Caco-2 (cell line): ENCODE data around the gene ENOX1. TPM values are rescaled to one million over a fixed set of nuclear protein-coding genes. Genes with fewer than 3 reads are reported as not detected.

Experiments
- BruUV-seq: library from RNA; stranded (reverse); fragments of 400-500 nt; replicated peaks from 2 replicates; lab custom pipeline; 2021; lab: Mats Ljungman, UMichigan
- CTCF ChIA-PET: fragments of 300-600 bp; sonication (Branson Sonifier 250); formaldehyde crosslinking; loops from one replicate; lab custom pipeline; 2022; ENCODE audit warnings: antibody characterized with exemption; lab: Charles Lee
- POLR2A ChIA-PET: fragments of 300-600 bp; sonication (Branson Sonifier 250); formaldehyde crosslinking; loops from one replicate; lab custom pipeline; 2022; ENCODE audit warnings: antibody characterized with exemption; lab: Charles Lee
- DNase-seq, 2 experiments: peaks; one replicate each; pipeline versions ENCODE4 v3.0.0 to v3.0.0-alpha.2; 2020 to 2022
- H3K27me3 ChIP-seq: replicated peaks from 2 replicates; pipeline ENCODE4 v1.6.0; 2011; ENCODE audit warnings: low read length; ENCODE audit not compliant: control insufficient read depth, insufficient read depth
- H3K36me3 ChIP-seq: 2 replicates; pipeline ENCODE4 v1.5.1; 2011; ENCODE audit warnings: low read length; ENCODE audit not compliant: control insufficient read depth, insufficient read depth
- H3K4me1 ChIP-seq: fragments of 250-450 bp; sonication (Bioruptor Pico); 2 replicates; pipeline ENCODE4 v1.5.1; 2020; ENCODE audit warnings: mild to moderate bottlenecking
- H3K4me3 ChIP-seq: 2 replicates; pipeline ENCODE4 v1.5.1; 2011; ENCODE audit warnings: low read depth, mild to moderate bottlenecking, control low read depth, low read length
- H3K9me3 ChIP-seq: fragments of 250-450 bp; sonication (Bioruptor Pico); 2 replicates; pipeline ENCODE4 v1.5.1; 2020; ENCODE audit warnings: mild to moderate bottlenecking, moderate library complexity
- H3K27ac Mint-ChIP-seq: one replicate; pipeline ENCODE4 v1.8.0; 2022; ENCODE audit warnings: mixed read lengths; ENCODE audit not compliant: unreplicated experiment
- H3K27me3 Mint-ChIP-seq: one replicate; pipeline ENCODE4 v1.8.0; 2022; ENCODE audit warnings: mixed read lengths; ENCODE audit not compliant: insufficient read depth, unreplicated experiment
- H3K36me3 Mint-ChIP-seq: one replicate; pipeline ENCODE4 v1.8.0; 2022; ENCODE audit warnings: mild to moderate bottlenecking, mixed read lengths; ENCODE audit not compliant: insufficient read depth, unreplicated experiment
- H3K4me1 Mint-ChIP-seq: one replicate; pipeline ENCODE4 v1.8.0; 2022; ENCODE audit warnings: low read depth, mixed read lengths; ENCODE audit not compliant: unreplicated experiment
- H3K4me3 Mint-ChIP-seq: one replicate; pipeline ENCODE4 v1.8.0; 2022; ENCODE audit warnings: mild to moderate bottlenecking, moderate library complexity, mixed read lengths; ENCODE audit not compliant: unreplicated experiment
- H3K9me3 Mint-ChIP-seq: one replicate; pipeline ENCODE4 v1.8.0; 2022; ENCODE audit warnings: mixed read lengths; ENCODE audit not compliant: unreplicated experiment
- intact Hi-C: fragments of 100-400 bp; cut with micrococcal nuclease; formaldehyde crosslinking; loops from one replicate; pipeline ENCODE4 v1.10.0; 2022; ENCODE audit not compliant: unreplicated experiment
- total RNA-seq: library from RNA; stranded (reverse); gene quantifications from 2 replicates; pipeline ENCODE4 v1.2.3, GENCODE V29; 2022
- TF ChIP-seq, protein P1 (sequence below), 2 experiments: fragments of 200-600 bp in 1 of 2; IDR thresholded peaks; 1 replicate in 1 of 2; 2 replicates in 1 of 2; pipeline versions ENCODE4 v1.5.1 to v1.8.0; 2011 to 2022; ENCODE audit warnings: antibody characterized with exemption in 1 of 2, control low read depth in 1 of 2, inconsistent platforms in 1 of 2, low read depth in 1 of 2, low read length in 1 of 2, mild to moderate bottlenecking in 1 of 2, moderate library complexity in 1 of 2; ENCODE audit not compliant: insufficient read depth in 1 of 2, severe bottlenecking in 1 of 2, unreplicated experiment in 1 of 2

ENOX1 gene
- total RNA-seq, 1 experiment from 2014 or later: 9.1 TPM

DNA sequence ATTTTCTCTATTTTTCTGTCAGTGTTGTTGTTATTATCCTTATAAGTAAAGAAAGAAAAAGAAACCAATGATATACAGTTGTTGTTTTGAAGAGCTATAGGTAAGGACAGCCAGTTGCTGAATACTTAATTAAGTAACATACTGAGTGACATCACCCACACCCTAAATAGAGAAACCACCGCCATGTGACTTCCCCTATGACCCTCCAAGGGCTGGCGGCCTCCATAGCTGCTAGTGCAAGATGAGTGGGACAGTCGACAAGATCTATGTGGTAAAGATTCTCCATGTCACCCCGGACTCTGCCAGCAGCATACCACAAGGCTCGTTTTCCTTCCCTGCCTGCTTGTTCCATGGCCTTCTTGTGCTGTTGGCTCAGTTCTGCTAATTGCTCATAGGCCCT is 542.3 kb downstream of the ENOX1 start:
- H3K9me3 Mint-ChIP-seq: no peaks in the 10 kb centered on the region
- ChIA-PET POLR2A (no interaction called here), CTCF (no interaction called here)
- H3K36me3 Mint-ChIP-seq: no peaks in the 10 kb centered on the region
- no peaks in the 10 kb centered on the region for H3K4me1 ChIP-seq
- no peaks in the 10 kb centered on the region for H3K4me1 Mint-ChIP-seq
- no peaks in the 10 kb centered on the region for H3K27me3 Mint-ChIP-seq
- H3K9me3 ChIP-seq: no peaks in the 10 kb centered on the region
- H3K36me3 ChIP-seq: no peaks in the 10 kb centered on the region
- H3K27me3 ChIP-seq: no peaks in the 10 kb centered on the region
- TF ChIP-seq, protein P1, sequence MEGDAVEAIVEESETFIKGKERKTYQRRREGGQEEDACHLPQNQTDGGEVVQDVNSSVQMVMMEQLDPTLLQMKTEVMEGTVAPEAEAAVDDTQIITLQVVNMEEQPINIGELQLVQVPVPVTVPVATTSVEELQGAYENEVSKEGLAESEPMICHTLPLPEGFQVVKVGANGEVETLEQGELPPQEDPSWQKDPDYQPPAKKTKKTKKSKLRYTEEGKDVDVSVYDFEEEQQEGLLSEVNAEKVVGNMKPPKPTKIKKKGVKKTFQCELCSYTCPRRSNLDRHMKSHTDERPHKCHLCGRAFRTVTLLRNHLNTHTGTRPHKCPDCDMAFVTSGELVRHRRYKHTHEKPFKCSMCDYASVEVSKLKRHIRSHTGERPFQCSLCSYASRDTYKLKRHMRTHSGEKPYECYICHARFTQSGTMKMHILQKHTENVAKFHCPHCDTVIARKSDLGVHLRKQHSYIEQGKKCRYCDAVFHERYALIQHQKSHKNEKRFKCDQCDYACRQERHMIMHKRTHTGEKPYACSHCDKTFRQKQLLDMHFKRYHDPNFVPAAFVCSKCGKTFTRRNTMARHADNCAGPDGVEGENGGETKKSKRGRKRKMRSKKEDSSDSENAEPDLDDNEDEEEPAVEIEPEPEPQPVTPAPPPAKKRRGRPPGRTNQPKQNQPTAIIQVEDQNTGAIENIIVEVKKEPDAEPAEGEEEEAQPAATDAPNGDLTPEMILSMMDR (IDR thresholded peaks at IDR 0.05; ENCODE audit: insufficient read depth in 1 of 2, low read depth in 1 of 2, low read length in 1 of 2, severe bottlenecking in 1 of 2, unreplicated experiment in 1 of 2): no peak
- H3K4me3 ChIP-seq: no peak overlapping the region
- no peak overlapping the region for H3K27ac Mint-ChIP-seq
- no peak overlapping the region for H3K4me3 Mint-ChIP-seq
- intact Hi-C loops: no loop called here
- no TSS peak for BruUV-seq
- no peak for DNase-seq

- TF ChIP-seq, protein P1 (IDR thresholded peaks at IDR 0.05; ENCODE audit: insufficient read depth in 1 of 2, low read depth in 1 of 2, low read length in 1 of 2, severe bottlenecking in 1 of 2, unreplicated experiment in 1 of 2): no peak
- no peak for DNase-seq
- H3K4me3 Mint-ChIP-seq: no peak overlapping the region
- Histone ChIP-seq H3K4me1 (no peaks in the 10 kb centered on the region), H3K4me3 (no peak overlapping the region), H3K36me3 (no peaks in the 10 kb centered on the region), H3K27me3 (no peaks in the 10 kb centered on the region), H3K9me3 (no peaks in the 10 kb centered on the region)
- POLR2A ChIA-PET: no interaction called here
- H3K9me3 Mint-ChIP-seq: no peaks in the 10 kb centered on the region
- CTCF ChIA-PET: no interaction called here
- no peaks in the 10 kb centered on the region for H3K4me1 Mint-ChIP-seq
- no peaks in the 10 kb centered on the region for H3K36me3 Mint-ChIP-seq
- H3K27ac Mint-ChIP-seq: no peak overlapping the region
- BruUV-seq: no TSS peak
- intact Hi-C loops: no loop called here
- no peaks in the 10 kb centered on the region for H3K27me3 Mint-ChIP-seq
Observed at GRCh38 chr13:43243711-43244110, 543.1 kb downstream of the ENOX1 start.

- ChIA-PET CTCF (no interaction called here), POLR2A (no interaction called here)
- no peak overlapping the region for H3K4me3 Mint-ChIP-seq
- no peak overlapping the region for H3K4me3 ChIP-seq
- H3K9me3 ChIP-seq: no peaks in the 10 kb centered on the region
- BruUV-seq: no TSS peak
- no peaks in the 10 kb centered on the region for H3K4me1 ChIP-seq
- no peaks in the 10 kb centered on the region for H3K27me3 ChIP-seq
- no peaks in the 10 kb centered on the region for H3K27me3 Mint-ChIP-seq
- DNase-seq: no peak
- intact Hi-C loops: no loop called here
- TF ChIP-seq, protein P1 (IDR thresholded peaks at IDR 0.05; ENCODE audit: insufficient read depth in 1 of 2, low read depth in 1 of 2, low read length in 1 of 2, severe bottlenecking in 1 of 2, unreplicated experiment in 1 of 2): no peak
- peaks cover 6% of the 10 kb centered on the region for H3K4me1 Mint-ChIP-seq
- no peaks in the 10 kb centered on the region for H3K36me3 Mint-ChIP-seq
- H3K9me3 Mint-ChIP-seq: no peaks in the 10 kb centered on the region
- no peak overlapping the region for H3K27ac Mint-ChIP-seq
- H3K36me3 ChIP-seq: no peaks in the 10 kb centered on the region
Observed at GRCh38 chr13:43242040-43242439, 544.7 kb downstream of the ENOX1 start.
